IPS-18a (cell line): Measurements from ENCODE around the gene SORBS1.

Experiments
- H3K27ac ChIP-seq: one replicate; pipeline ENCODE4 v1.5.1; 2013; ENCODE audit warnings: low read length
- H3K27me3 ChIP-seq: one replicate; pipeline ENCODE4 v1.6.1; 2013; ENCODE audit warnings: mild to moderate bottlenecking, low read length; ENCODE audit not compliant: control insufficient read depth, insufficient read depth
- H3K36me3 ChIP-seq: one replicate; pipeline ENCODE4 v1.6.1; 2013; ENCODE audit warnings: low read depth, low read length; ENCODE audit not compliant: control insufficient read depth
- H3K4me1 ChIP-seq: one replicate; pipeline ENCODE4 v1.6.1; 2013; ENCODE audit warnings: low read depth, low read length; ENCODE audit not compliant: control insufficient read depth
- H3K4me3 ChIP-seq: one replicate; pipeline ENCODE4 v1.5.1; 2013; ENCODE audit warnings: low read length
- H3K9ac ChIP-seq: one replicate; pipeline ENCODE4 v1.6.1; 2013; ENCODE audit warnings: mild to moderate bottlenecking, low read length, moderate library complexity
- H3K9me3 ChIP-seq: one replicate; pipeline ENCODE4 v1.6.1; 2013; ENCODE audit warnings: low read depth, low read length; ENCODE audit not compliant: control insufficient read depth

Gene SORBS1

DNA sequence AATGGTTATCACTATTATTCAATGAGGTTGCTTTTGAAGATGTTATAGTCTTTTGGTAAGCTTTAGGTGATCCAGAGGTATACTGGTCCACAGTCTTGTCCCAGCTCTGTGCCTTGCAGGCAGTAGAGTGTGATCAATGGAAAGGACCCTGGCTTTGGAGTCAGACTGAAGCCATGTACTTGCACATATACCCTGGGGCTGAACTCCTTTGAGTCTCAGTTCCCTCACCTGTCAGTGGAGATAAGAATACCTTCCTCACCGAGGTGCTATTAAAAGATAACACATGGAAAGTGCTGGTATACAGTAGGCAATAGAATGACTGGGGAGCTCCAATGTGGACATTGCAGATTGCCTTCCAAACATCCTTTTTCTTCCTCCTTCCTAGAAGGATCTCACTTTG is 254.3 kb downstream of the SORBS1 start:
- Histone ChIP-seq H3K9ac (no peak overlapping the region), H3K27me3 (no peaks in the 10 kb centered on the region), H3K36me3 (no peaks in the 10 kb centered on the region), H3K4me1 (peaks cover 11% of the 10 kb centered on the region), H3K27ac (no peak overlapping the region), H3K9me3 (no peaks in the 10 kb centered on the region), H3K4me3 (no peak overlapping the region)

DNA sequence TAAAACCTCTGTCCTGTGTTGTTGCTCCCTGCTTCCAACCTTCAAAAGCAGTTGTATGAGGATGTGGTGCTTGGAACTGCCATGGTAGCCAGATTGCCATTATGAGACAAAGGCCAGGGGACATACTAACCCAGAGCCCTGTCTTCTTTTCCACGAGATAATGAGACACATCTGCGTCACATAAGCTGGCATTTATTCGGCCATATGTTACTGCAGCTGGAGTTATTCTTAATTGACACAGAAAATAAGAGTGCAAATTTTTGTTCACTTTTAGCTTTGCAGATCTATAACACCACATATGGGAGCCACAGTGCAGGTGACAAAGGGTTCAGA is 254.9 kb downstream of the SORBS1 start:
- Histone ChIP-seq H3K9ac (no peak overlapping the region), H3K36me3 (no peaks in the 10 kb centered on the region), H3K27me3 (no peaks in the 10 kb centered on the region), H3K27ac (no peak overlapping the region), H3K4me3 (no peak overlapping the region), H3K4me1 (peaks cover 11% of the 10 kb centered on the region), H3K9me3 (no peaks in the 10 kb centered on the region)

DNA sequence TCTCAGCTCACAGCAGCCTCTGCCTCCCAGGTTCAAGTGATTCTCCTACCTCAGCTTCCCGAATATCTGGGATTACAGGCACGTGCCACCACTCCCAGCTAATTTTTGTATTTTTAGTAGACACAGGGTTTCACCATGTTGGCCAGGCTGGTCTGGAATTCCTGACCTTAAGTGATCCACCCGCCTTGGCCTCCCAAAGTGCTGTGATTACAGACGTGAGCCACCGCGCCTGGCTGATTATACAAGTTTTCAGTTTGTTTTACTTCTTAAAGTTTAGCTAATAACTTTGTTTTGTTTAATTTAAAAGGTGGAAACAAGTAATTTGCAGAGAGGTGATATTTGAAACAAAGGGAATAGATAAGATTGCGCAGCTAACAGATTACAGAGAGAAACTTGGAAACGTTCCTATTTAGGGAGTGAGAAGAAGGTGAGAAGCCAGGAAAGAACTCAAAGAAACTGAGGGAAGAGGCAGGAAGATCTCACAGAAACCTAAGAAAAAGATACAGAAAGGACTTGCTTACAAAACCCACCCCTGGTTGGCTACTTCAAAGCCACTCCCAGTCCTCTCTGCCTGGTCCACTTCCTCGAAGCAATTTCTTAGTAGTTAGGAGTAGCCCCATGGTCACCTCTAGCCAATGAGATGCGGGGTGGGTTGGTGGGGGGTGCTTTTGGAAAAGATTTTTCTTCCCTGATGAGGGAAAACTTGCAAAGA is 255.4 kb downstream of the SORBS1 start:
- no peak overlapping the region for H3K4me3 ChIP-seq
- no peaks in the 10 kb centered on the region for H3K27me3 ChIP-seq
- H3K4me1 ChIP-seq = peaks cover 11% of the 10 kb centered on the region
- H3K36me3 ChIP-seq = no peaks in the 10 kb centered on the region
- H3K9me3 ChIP-seq = no peaks in the 10 kb centered on the region
- no peak overlapping the region for H3K9ac ChIP-seq
- no peak overlapping the region for H3K27ac ChIP-seq

DNA sequence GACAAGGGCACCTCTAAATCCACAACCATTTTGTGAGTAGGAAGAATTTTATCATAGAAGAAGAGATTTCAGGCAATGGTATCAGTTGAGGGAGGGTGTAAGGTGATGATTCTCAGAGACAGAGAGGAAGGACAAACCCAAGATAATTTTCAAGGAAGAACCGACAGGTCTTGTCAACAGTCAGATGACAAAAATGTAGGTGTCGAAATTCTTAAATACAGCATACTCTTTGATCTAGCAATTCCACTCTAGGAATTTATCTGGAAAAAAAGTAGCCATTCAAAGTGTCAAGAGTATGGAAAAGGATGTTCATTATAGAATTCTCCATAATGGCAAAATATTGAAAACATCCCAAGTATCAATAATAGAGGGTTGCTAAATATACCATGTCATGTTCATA is 256.2 kb downstream of the SORBS1 start:
- H3K9ac ChIP-seq = no peak overlapping the region
- no peak overlapping the region for H3K27ac ChIP-seq
- H3K36me3 ChIP-seq = no peaks in the 10 kb centered on the region
- no peaks in the 10 kb centered on the region for H3K9me3 ChIP-seq
- no peak overlapping the region for H3K4me3 ChIP-seq
- peaks cover 8% of the 10 kb centered on the region for H3K4me1 ChIP-seq
- no peaks in the 10 kb centered on the region for H3K27me3 ChIP-seq

DNA sequence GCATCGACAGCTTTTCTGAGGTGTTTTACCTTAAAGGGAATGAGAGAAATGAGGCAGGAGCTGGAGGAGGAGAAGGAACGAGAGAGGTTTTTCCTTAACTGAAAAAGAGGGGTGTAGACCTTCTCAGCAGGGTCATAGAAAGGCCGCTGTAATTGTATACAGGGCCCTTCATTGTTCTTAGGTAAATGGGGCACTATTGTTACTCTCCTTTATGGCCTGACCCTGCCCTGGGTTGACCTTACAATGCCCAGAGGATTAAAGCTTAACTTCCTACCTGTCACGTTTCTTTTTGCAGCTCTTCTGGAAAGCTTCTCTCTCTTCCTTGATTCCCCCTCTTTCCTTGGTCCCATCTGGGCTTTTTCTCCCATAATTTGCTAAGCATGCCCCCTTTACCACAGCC is 256.7 kb downstream of the SORBS1 start:
- Histone ChIP-seq H3K27me3 (no peaks in the 10 kb centered on the region), H3K36me3 (no peaks in the 10 kb centered on the region), H3K9me3 (no peaks in the 10 kb centered on the region), H3K27ac (no peak overlapping the region), H3K4me3 (no peak overlapping the region), H3K9ac (no peak overlapping the region), H3K4me1 (peaks cover 8% of the 10 kb centered on the region)

DNA sequence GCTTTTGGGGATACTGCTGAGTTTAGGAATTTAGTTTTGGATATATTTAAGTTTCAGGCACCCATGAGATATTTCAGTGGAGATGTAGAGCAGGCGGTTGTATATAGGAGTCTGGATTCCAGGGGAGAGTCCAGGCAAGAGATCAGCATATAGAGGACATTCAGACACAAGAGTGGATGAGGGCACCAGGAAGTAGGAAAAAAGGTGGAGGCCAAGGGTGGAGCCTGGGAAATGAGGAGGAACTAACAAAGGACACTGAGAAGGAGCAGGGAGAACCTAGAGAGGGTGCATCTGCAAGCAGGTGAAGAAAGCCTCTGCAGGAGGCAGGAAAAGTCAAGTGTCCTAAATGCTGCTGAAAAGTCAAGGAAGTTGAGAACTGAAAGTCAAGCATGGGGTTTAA is 257.2 kb downstream of the SORBS1 start:
- Histone ChIP-seq H3K27ac (no peak overlapping the region), H3K36me3 (no peaks in the 10 kb centered on the region), H3K4me1 (peaks cover 8% of the 10 kb centered on the region), H3K27me3 (no peaks in the 10 kb centered on the region), H3K4me3 (no peak overlapping the region), H3K9ac (no peak overlapping the region), H3K9me3 (no peaks in the 10 kb centered on the region)

DNA sequence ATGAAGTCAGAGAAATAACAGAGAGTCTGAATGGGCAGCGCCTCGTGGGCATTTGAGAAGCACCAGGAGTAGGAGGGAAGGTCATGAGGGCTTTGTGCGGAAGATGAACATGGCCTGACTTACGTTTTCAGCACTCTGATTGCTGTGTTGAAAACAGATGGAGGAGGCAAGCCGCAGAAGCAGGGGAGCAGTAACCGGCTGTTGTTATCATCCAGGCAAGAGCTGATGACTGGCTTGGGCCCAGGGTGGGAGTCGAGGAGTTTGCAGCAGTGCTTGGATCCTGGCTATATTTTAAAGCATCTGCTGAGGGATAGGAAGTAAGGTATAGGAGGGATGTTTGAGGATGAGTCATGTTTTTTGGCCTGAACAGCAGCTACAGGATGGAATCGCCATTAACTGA is 257.6 kb downstream of the SORBS1 start:
- Histone ChIP-seq H3K4me1 (peaks cover 8% of the 10 kb centered on the region), H3K9me3 (no peaks in the 10 kb centered on the region), H3K27me3 (no peaks in the 10 kb centered on the region), H3K9ac (no peak overlapping the region), H3K36me3 (no peaks in the 10 kb centered on the region), H3K27ac (no peak overlapping the region), H3K4me3 (no peak overlapping the region)

DNA sequence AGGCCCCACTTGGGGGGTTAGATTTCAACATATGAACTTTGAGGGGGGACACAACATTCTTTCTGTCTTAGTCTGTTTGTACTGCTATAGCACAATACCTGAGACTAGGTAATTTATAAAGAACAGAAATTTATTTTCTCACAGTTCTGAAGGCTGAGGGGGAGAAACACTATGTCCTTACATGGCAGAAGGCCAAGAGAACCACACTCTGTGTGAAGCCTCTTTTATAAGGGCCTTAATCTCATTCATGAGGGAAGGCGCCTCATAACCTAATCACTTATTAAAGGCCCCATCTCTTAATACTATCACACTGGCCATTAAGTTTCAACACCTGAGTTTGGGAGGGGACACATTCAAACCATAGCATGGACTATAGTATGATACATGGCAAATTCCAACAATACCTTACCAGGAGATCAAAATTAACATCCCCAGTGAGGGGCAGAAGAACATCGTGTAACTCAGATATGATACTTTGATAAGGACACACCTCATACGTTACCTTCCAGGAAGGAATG is 261.1 kb downstream of the SORBS1 start:
- Histone ChIP-seq H3K27ac (no peak overlapping the region), H3K27me3 (peaks cover 12% of the 10 kb centered on the region), H3K36me3 (no peaks in the 10 kb centered on the region), H3K9me3 (no peaks in the 10 kb centered on the region), H3K9ac (no peak overlapping the region), H3K4me1 (peaks cover 8% of the 10 kb centered on the region), H3K4me3 (no peak overlapping the region)

DNA sequence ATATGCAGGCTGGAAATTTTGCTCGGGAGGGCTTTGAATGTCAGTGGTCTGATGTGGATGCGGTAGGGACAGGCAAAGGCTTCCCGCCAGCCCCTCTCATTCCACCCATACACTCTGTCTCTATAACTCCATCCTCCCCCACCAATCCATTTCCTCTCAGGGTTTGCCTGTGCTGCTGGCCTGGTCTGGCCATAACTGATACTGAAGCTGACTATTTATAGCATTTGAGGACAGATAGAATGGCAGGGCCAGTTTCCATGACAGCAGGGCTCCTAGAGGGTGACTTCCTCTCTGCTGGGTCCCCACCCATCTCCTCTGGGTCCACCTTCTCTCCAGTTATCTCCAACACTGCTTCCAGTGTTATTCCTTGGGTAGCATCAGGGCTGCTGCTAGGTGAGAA is 263.8 kb downstream of the SORBS1 start:
- Histone ChIP-seq H3K27ac (no peak overlapping the region), H3K9ac (no peak overlapping the region), H3K36me3 (no peaks in the 10 kb centered on the region), H3K4me3 (no peak overlapping the region), H3K9me3 (no peaks in the 10 kb centered on the region), H3K4me1 (no peaks in the 10 kb centered on the region), H3K27me3 (peaks cover 23% of the 10 kb centered on the region)

DNA sequence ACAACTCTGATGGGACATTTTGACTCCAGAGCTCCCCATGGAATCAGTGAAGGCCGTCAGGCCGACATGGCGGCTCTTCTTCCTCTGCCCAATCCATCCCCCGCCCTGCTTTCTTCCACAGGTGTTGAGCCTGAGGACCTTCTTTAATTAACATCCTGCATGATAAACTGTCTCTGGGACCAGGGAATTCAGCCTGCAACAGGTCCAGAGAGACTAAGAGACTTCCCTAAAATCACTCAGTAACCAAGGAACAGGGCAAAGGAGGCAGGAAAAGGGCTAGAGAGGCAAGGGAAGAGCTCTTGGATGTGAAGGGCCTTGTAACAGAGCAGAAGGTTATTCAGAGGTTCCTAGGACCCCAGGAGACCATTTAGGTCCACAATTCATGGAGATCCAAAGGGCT is 264.4 kb downstream of the SORBS1 start:
- Histone ChIP-seq H3K9ac (no peak overlapping the region), H3K4me1 (no peaks in the 10 kb centered on the region), H3K27ac (no peak overlapping the region), H3K36me3 (no peaks in the 10 kb centered on the region), H3K27me3 (peaks cover 27% of the 10 kb centered on the region), H3K4me3 (no peak overlapping the region), H3K9me3 (no peaks in the 10 kb centered on the region)

DNA sequence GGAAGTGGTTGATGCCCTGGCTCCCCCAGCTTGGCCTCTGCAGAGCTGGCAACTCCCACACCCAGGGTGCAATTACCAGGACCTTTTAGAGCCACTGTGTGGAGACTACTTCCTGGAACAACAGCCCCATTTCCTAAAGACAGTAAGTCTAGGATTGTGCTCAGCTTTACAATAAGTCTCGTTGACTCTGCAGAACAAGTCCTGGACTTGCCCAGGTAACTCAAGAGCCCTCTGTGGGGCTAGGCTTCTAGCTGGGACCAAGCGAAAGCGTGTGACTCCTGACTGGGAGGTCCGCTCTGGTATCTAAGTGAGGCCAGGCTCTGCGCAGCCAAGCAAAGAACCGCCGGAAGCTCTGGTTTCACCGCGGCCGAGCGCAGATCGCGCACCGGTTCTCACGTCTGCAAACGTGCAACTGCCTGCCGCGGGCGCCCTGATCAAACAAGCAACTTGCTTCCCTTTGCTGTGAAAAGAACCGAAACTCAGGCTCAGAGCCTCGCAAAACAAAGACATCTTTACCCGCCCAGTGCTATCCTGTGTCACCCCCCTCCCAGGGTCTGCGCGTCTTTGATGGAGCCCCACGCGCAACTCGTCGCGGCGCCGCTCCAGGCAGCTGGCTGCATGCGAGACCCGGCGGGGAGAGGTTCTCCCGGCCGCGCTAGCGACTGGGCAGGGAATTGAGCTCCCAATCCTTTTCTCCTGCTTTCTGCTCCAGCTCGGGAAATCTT is 266.0 kb downstream of the SORBS1 start:
- Histone ChIP-seq H3K4me1 (no peaks in the 10 kb centered on the region), H3K36me3 (no peaks in the 10 kb centered on the region), H3K9ac (no peak overlapping the region), H3K9me3 (no peaks in the 10 kb centered on the region), H3K27me3 (peaks cover 36% of the 10 kb centered on the region), H3K4me3 (no peak overlapping the region), H3K27ac (no peak overlapping the region)

DNA sequence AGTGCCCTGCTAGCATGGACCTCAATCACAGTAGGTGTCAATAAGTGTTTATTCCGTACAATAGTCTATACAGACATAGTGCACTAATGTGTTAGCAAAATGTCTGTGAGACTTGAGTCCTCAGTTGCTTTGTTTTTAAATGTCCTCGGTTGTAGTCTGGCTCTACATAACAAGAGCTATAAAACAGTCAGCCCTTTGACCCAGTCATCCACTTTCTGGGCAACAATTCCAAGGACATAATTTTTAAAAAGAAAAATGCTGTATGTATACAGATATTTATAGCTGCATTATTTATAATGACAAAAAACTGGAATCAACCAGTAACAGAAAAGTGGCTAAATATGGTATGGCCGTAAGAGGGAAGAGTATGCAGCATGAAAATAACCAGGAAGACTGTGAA is 267.5 kb downstream of the SORBS1 start:
- Histone ChIP-seq H3K36me3 (no peaks in the 10 kb centered on the region), H3K4me1 (peaks cover 12% of the 10 kb centered on the region), H3K27ac (no peak overlapping the region), H3K4me3 (no peak overlapping the region), H3K9me3 (no peaks in the 10 kb centered on the region), H3K9ac (no peak overlapping the region), H3K27me3 (peaks cover 50% of the 10 kb centered on the region)
